Globus pallidus (tissue), 1 donor: Measurements from ENCODE around the gene TLR10.
A peak's percentile ranks its signal among the peaks of the same experiment; 100 is the strongest.

Experiments used
- DNase-seq: peaks from one replicate; pipeline ENCODE4 v3.0.0-alpha.2; 2015; ENCODE audit warnings: low spot score

The TLR10 gene

DNA sequence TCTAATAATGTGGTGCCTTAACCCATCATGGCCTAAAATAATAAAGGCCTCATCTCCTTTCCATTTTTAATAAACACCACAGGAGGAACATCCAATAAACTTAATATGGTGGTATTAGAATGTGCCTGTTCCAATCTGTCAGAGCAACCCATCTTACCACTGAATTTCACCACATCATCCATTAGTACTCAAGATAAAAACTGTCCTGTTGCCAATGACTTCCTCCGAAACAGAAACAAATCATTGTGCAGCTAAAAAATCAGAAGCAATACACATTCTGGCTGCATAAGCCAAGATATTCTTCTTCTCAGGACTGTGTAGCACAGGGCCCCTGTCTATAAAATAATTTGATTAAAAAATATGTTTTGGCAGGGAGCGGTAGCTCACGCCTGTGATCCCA lies 18.5 kb downstream of the TLR10 start:
- DNase-seq: no peak

- no peak for DNase-seq
Observed at GRCh38 chr4:38762560-38762959, 20.2 kb downstream of the TLR10 start.

DNA sequence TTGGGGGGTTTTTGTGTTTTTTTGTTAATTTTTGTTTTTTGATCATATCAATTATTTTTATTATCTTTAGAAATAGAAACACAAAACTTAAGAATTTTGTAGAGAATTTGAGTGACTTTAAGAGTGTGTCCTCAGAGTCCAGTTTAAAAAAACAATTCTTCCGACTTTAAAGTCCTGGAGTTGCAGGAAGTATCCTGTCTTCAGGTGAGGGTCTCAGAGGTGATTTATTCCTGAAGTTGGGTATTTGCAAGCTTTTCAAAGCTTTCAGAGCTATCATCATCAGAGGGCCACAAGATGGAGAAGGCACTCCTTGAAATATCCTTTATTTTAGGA lies 23.0 kb downstream of the TLR10 start:
- DNase-seq: no peak

- peak; percentile 99 for DNase-seq
Observed at GRCh38 chr4:38759113-38759789, 23.5 kb downstream of the TLR10 start.

DNA sequence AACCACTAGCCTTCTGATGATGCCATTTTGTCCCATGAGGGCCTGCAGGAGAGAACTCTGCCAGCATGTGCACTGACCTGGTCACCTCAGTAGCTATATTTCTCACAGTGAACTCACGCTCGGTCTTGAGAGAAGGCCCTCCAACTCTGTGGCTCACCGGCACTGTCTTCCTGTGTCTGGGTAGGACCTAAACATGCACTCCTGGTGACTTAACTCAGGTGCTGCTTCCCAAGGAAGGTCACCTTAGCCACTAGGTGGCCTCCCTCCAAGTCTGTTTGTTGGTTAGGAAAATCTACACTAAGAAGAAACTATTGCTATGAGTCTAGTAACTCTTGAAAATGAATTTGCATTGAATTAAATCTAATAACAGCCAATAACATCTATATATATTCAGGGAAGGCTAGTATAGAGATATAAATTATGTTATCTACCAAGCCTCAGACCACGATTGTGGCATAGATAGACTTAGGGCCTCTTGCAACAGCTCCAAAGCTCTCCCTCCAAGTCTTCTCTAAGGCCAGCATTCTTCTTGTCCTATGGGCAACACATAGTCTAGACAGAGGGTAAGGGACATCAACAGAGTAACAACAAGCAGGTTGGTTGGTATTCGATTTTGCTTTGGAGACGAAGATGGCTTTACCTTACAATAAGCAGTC lies 24.7 kb downstream of the TLR10 start:
- no peak for DNase-seq

GRCh38 chr4:38752941-38753806 lies 29.6 kb downstream of the TLR10 start:
- DNase-seq: no peak

DNA sequence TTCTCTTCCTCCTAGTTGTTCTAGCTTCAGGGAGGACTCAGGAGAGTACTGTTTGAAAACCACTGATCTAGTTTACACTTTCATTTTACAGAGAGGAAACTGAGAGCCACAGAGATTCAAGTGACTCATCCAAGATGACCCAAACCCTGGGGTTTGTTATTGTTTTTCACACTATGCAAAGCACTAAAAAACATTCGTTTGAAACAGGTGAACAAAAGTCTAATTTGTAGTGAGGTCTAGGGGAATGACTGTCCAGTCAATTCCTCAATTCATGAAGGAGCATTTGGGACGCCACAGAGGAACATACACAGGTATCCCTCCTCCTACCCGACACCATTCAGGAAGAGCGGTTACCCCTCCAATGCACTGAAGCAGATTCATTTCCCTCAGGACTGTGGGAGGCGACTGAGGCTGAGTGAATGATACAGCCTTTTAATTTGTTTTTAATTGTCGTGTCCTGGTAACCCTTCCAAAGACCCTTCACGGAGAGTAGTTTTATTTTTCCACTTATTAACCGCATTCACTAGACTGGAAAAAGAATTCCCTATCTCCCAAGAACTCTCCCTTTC lies 30.3 kb downstream of the TLR10 start:
- no peak for DNase-seq

- DNase-seq: no peak
Observed at GRCh38 chr4:38751341-38752010, 31.3 kb downstream of the TLR10 start.

DNA sequence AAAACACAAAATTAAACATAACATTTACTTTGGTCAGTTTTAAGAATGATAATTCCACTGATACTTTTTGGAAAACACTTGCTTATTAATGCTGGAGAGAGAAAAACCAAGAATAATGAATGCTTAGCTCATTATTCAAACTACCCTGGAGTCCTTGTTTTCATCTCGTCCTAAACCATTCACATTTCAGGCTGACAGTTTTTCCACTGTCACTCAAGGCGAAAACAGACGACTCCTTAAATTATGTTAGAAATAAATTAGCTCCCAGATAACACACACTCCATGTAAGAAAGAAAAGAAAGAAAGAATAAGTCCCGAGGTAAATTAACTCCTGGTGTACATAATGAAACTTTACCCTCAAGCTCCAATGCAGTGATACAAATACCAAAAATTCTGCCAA lies 33.5 kb downstream of the TLR10 start:
- DNase-seq: no peak

DNA sequence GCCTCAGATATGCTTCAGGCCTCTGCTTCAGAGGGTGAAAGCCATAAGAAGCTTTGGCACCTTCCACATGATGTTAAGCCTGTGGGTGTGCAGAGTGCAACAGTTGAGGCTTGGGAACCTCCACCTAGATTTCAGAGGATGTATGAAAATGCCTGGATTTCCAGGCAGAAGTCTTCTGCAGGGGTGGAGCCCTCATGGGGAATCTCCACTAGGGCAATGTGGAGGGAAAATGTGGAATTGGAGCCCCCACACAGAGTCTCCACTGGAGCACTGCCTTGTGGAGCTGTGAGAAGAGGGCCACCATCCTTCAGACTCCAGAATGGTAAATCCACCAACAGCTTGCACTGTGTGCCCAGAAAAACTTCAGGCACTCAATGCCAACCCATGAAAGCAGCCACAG lies 35.2 kb downstream of the TLR10 start:
- DNase-seq: no peak

GRCh38 chr4:38745881-38746280 lies 36.9 kb downstream of the TLR10 start:
- no peak for DNase-seq

DNA sequence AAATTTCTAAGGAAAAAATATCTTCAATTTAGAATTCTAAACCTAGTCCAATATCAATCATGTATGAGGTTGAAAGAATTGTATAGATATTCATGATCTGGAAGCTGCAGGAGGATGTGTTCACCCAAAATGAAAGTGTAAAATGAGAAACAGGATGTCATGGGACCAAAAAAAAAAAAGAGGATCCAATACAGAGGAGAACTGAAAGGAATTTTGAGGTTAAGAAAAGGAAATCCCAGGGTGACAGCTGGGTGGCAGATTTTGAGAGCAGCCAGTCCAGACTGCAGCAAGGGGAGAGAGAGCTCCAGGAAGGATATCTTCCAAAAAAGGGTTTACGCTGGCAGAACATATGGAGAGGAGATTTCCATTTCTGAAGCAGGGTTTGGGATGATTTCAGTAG lies 38.9 kb downstream of the TLR10 start:
- peak; percentile 55 for DNase-seq

GRCh38 chr4:38740303-38740702 lies 42.5 kb downstream of the TLR10 start:
- no peak for DNase-seq

DNA sequence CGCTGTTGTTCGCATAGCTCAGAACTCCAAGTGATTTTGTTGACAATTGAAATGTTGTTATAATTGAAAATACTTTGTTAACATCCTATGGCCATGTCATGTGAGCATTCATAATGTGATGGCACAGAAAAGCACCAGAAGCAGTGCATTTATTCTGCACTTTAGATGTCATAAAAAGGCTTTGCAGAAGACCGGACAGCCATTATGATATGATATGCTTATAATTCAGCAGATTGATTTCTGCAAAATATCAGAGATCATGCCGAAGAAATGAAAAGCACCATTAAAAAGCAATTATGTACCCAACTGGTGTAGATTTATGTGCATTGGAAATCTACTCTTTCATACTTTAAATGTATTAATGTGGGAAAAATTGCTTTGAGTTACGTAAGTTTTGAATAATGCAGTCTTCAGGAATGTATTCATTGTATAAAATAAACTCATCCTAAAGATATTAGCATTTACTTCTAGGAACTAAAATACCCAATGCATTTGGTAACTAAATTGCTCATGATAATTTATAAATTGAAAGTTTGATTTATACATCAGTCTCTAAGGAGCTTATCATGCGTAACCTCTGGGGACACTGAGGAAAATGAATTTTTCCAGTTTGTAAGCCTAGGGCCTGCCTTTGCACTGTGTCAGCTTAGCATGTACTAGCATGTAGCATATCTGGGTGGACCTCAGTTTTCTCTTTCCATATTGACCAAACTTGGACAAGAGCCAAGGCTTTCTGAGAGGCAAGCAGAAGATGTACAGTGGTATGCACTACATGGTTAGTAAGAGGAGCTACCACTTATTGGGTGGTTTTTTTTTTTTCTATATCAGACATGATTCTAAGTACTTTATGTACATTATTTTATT lies 43.6 kb downstream of the TLR10 start:
- no peak for DNase-seq

GRCh38 chr4:38735870-38736269 lies 46.9 kb downstream of the TLR10 start:
- DNase-seq: no peak

DNA sequence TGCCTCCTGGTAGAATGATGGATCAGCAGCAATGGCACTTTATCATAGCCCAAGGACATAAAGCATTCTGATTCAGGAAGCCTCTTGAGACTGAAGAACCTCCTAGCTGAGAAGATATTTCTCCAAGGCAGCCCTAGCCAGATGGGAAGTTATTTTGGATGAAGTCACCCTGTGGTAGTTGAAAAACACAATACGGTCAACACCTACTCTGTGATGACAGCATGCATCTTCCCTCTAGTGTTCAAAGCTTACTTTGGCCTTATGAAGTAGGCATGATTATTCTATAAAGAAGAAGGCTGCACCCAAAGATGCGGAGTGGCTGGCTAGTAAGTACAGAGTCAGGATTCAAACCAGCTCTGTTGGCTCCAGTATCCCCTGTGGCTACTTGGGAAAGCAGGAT lies 47.9 kb downstream of the TLR10 start:
- DNase-seq: no peak

- DNase-seq: no peak
Observed at GRCh38 chr4:38734446-38734845, 48.3 kb downstream of the TLR10 start.

- DNase-seq: no peak
Observed at GRCh38 chr4:38733663-38734062, 49.1 kb downstream of the TLR10 start.

DNA sequence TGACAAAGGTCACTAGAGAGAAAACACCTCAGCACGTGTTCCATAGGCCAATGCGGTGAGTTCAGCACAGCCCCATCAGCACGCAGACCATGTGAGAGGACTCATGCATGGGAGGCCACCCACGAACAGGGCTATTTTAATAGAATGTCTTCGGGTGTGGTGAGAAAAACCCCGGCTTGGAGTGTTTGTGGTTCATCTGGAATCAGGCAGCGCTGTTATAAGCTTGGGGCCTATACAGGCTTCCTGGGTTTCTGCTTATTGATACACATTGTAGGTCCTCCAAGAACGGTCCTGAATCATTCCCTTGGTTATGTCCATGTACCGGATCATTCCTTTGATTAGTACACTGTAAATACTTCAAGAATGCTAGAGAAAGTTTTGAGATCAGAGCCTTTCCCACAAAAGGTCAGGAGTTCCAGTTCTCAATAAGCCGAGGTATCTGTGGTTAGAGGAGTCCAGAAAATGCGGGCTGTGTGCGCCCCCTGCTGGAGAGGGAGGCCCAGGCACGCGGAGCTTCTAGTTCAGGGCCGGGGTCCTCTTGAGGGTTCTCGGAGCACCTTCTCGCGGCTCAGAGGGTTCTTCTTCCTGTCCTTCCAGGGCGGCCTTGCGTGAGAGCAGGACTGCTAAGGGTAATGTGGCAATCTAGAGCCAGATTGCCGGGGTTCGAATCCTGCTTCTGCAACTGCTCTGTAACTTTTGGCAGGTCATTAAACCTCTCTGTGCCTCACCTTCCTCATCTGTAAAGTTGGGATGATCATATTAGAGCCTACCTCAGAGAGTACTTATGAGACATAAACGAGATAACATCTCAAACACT lies 51.8 kb downstream of the TLR10 start:
- peak; percentile 76 for DNase-seq

- no peak for DNase-seq
Observed at GRCh38 chr4:38730493-38730829, 52.3 kb downstream of the TLR10 start.
